SIG-M5 treated with dmso at 0.1 percent for 504 hours (cell line): ENCODE data around the gene CYP2B6.
A peak's percentile ranks its signal among the peaks of the same experiment; 100 is the strongest.
"Not testable (repeated sequence)": the region's sequence is repeated elsewhere in the genome, so short reads cannot be mapped to it uniquely, and the experiment has no call there.

Source experiments
- DNase-seq: peaks from one replicate; lab custom pipeline; 2025; ENCODE audit not compliant: unreplicated experiment; lab: John Stamatoyannopoulos, UW

CYP2B6 gene

GRCh38 chr19:40990972-40991381, at the start of gene CYP2B6:
TSS of gene CYP2B6 (plus strand) at chr19:40991282. CDS start at chr19:40991306, 24 bp downstream.
- DNase-seq: no peak

- DNase-seq: no peak
These were observed 49.4 kb upstream of the CYP2B6 start for GRCh38 chr19:40941481-40942219.

GRCh38 chr19:40945645-40946044, 45.4 kb upstream of the CYP2B6 start:
- no peak for DNase-seq

DNA sequence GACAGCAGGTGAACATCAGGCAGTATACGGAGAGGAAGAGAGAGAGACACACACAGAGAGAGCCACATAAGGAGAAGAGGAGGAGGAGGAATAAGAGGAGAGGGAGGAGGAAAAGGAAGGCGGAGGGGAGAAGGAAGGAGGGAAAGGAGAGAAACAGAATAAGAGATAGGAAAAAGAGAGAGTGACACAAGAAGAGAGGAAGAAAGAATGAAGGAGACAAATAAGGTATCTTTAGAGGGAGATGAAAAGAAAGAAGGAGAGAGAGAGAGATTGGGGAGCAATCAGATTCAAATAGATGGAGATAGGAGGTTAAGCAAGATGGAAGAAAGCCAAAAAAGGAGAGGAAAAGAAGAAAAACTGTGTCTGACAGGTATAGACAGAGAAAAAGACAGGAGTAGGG, 44.0 kb upstream of the CYP2B6 start:
- no peak for DNase-seq

DNA sequence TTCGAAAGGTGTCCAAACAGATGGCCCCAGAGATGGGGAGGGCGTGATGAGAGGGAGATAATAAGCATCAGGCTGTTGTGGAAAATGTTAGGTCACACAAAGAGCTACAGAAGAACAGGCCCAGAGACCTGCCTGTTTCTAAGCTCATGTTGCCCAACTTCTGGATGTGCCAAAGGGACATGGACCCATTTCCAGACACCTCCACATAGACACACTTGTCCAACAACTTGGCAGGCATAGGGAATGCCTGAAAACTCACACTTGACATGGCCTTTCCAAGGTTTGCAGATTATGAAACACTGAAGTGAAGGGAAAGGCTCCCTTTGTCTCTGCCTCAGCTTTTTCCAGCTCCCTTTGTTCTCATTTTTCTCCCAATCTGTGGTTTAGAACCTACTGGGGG, 43.5 kb upstream of the CYP2B6 start:
- DNase-seq: no peak

- DNase-seq: no peak
These were observed 42.3 kb upstream of the CYP2B6 start for GRCh38 chr19:40948580-40949299.

GRCh38 chr19:40954573-40954972, 36.5 kb upstream of the CYP2B6 start:
- no peak for DNase-seq

DNA sequence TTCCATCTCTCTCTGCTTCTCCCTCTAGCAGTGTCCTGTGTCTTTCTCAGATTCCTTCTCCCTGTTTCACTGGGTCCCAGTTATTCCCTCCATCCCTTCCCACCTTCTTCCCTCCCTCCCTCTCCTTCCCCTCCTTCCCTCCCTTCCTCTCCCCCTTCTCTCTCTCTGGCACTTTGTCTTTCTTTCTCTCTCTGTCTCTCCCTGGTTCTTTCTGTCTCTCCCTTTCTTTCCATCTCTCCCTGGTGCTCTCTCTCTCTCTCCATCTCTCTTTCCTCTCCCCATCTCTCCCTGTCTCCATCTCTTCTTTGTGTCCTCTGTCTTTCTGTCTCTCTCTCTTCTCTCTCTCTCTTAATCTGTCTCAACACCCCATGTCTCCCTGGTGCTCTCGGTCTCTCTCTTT, 31.7 kb upstream of the CYP2B6 start:
- DNase-seq: no peak

GRCh38 chr19:40960062-40960685, 30.9 kb upstream of the CYP2B6 start:
- DNase-seq: no peak

DNA sequence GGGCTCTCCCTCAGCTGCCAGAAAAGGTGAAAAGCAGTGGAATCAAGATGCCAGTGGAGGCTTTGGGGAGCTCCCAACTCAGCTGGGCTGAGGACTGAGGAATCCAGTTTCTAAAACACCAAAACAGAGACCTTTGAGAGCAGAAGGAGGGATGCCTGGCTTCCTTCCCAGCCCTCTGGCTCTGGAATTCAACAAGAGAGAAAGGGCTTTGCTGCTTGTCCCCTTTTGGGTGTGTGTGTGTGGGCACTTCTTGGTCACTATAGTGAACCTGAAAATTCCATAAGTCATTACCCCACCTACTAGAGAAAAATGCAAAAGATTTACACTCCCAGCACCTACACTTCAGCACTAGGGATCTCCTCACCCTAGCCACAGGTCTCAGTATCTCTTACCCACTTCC, 30.3 kb upstream of the CYP2B6 start:
- no peak for DNase-seq

DNA sequence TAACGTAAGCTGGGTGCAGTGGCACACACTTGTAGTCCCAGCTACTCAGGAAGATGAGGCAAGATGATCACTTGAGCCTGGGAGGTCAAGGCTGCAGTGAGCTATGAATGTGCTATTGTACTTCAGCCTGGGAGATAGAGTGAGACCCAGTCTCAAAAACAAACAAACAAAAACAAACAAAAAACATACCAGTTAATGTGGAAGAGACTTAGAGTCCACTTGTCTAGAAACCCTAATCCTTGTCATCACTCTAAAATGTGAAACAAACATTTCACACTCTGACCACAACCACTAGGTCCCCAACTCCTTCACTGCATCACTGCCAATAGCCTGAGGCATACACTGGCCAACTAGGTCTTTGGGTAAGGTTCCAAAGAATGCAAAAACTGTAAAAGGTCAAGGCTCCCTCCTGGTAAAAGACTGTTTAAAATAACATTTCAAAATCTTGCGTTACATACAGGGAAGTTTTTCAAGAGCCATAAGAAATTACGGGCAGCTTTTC, 28.6 kb upstream of the CYP2B6 start:
- DNase-seq: no peak

GRCh38 chr19:40964361-40964760, 26.7 kb upstream of the CYP2B6 start:
- not testable (repeated sequence) for DNase-seq

GRCh38 chr19:40965351-40965750, 25.7 kb upstream of the CYP2B6 start:
- DNase-seq: not testable (repeated sequence)

- not testable (repeated sequence) for DNase-seq
These were observed 24.5 kb upstream of the CYP2B6 start for GRCh38 chr19:40966591-40966990.

DNA sequence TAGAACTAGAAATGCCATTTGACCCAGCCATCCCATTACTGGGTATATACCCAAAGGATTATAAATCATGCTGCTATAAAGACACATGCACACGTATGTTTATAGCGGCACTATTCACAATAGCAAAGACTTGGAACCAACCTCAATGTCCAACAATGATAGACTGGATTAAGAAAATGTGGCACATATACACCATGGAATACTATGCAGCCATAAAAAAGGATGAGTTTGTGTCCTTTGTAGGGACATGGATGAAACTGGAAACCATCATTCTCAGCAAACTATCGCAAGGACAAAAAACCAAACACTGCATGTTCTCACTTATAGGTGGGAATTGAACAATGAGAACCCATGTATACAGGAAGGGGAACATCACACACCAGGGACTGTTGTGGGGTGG, 23.0 kb upstream of the CYP2B6 start:
- not testable (repeated sequence) for DNase-seq

- not testable (repeated sequence) for DNase-seq
These were observed 21.4 kb upstream of the CYP2B6 start for GRCh38 chr19:40969721-40970120.

GRCh38 chr19:40970396-40971345, 20.4 kb upstream of the CYP2B6 start:
- DNase-seq: not testable (repeated sequence)

DNA sequence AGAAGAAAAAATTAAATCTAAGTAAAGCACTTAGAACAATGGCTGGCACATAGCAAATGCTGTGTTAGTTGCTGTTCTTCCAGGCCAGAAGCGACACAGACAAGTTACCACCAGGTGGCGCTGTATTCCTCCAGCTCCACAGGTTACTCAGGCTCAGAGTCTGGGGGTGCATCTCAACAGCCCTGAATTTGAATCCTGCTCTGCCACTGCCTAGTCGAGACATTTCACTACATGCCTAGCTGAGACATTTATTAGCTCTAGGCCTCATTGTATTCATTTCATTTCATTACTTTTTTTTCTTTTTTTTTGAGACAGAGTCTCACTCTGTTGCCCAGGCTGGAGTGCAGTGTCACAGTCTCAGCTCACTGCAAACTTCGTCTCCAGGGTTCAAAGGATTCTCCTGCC, 16.4 kb upstream of the CYP2B6 start:
- DNase-seq: peak; percentile 40

DNA sequence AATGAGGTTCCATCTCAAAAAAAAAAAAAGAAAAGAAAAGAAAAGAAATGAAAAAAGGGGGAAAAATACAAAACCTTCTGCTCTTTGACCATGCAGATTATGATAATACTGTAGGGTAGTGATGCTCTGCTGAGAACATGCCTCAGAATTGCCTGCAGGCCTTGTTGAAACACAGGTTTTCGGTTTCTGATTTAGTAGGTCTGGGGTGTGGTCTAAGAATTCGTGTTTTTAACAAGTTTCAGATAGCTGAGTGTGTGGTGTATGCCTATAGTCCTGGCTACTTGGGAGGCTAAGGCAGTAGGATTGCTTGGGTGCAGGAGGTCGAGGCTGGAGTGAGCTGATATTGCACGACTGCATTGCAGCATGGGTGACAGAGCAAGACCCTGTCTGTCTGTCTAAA, 14.9 kb upstream of the CYP2B6 start:
- DNase-seq: no peak

DNA sequence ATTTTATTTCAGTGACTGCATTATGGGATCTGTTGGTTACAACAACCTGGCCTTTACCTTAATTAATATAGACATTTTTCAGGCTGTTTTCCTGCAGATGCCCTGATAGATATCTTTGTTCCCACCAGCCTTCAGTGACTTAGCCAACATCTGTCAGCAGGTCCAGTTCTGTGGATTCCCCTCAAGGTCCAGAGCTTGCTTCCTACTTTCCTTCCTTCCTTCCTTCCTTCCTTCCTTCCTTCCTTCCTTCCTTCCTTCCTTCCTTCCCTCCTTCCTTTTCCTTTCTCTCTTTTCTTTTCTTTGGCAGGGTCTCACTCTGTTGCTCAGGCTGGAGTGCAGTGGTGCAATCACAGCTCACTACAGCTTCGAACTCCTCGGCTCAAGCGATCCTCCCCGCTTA, 14.4 kb upstream of the CYP2B6 start:
- DNase-seq: no peak

DNA sequence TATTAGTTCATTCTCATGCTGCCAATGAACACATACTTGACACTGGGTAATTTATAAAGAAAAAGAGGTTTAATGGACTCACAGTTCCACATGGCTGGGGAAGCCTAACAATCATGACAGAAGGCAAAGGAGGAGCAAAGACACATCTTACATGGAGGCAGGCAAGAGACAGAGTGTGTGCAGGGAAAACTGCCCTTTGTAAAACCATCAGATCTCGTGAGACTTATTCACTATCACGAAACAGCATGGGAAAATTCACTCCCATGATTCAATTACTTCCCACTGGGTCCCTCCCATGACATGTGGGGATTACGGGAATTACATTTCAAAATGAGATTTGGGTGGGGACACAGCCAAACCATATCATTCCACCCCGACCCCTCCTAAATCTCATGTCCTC, 11.3 kb upstream of the CYP2B6 start:
- DNase-seq: not testable (repeated sequence)
